GM12873 (cell line): ENCODE data around the gene DST.

Experiments
- TF ChIP-seq, protein P1 (sequence below): IDR thresholded peaks from 2 replicates; pipeline ENCODE4 v1.5.1; 2012; ENCODE audit warnings: low read depth, mild to moderate bottlenecking, moderate library complexity, low read length, control low read depth; ENCODE audit not compliant: insufficient read depth; ENCODE audit errors: missing control alignments

DST gene

DNA sequence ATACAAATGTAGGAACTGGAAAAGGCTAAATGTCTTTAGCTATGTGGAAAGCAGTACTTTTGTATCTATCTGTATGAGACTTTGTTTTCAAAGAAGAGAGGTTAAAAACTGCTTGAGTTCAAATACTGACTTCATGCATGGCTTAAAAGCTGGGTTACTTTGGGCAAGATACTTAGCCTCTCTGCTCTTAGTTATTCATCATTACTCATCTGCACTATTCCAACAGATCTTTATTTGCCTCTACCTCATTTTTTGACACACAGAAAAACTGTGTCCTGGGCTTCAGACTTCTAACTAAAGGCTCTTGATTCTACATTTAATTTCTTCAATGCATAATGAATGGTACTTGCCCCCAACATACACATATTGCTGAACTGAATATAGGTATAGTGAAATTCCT lies 114.8 kb downstream of the DST start:
- TF ChIP-seq, protein P1, sequence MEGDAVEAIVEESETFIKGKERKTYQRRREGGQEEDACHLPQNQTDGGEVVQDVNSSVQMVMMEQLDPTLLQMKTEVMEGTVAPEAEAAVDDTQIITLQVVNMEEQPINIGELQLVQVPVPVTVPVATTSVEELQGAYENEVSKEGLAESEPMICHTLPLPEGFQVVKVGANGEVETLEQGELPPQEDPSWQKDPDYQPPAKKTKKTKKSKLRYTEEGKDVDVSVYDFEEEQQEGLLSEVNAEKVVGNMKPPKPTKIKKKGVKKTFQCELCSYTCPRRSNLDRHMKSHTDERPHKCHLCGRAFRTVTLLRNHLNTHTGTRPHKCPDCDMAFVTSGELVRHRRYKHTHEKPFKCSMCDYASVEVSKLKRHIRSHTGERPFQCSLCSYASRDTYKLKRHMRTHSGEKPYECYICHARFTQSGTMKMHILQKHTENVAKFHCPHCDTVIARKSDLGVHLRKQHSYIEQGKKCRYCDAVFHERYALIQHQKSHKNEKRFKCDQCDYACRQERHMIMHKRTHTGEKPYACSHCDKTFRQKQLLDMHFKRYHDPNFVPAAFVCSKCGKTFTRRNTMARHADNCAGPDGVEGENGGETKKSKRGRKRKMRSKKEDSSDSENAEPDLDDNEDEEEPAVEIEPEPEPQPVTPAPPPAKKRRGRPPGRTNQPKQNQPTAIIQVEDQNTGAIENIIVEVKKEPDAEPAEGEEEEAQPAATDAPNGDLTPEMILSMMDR: no peak

DNA sequence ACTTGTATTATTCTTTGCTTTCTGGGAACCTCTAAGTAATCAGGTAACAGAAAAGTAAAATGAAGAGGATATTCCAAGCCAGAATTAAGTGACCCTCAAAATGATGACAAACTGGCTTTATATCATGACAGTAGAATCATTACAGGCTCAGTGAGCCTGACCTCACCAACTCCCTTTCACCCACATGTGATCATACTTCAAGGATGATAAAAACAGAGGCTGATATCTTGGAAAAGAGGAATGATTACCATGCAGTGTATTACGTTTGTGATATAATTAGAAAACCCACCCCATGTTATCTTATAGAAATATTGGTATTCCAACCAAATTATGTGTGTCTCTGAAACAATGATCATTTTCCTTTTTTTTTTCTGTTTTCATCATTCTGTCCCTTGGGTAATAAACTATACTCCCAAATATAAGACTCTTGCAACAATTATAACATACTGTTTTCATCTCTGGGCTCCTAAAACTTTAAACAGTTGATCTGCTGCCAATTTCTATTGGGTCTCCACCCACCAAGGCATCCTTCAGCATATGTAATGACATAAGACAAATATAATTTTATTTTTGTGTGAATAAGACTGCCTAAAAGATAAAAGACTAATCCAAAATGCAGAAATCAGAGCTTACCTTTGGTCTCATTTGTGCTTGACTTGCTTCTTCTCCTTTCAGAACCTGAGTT lies 115.7 kb downstream of the DST start:
- TF ChIP-seq, protein P1: no peak

DNA sequence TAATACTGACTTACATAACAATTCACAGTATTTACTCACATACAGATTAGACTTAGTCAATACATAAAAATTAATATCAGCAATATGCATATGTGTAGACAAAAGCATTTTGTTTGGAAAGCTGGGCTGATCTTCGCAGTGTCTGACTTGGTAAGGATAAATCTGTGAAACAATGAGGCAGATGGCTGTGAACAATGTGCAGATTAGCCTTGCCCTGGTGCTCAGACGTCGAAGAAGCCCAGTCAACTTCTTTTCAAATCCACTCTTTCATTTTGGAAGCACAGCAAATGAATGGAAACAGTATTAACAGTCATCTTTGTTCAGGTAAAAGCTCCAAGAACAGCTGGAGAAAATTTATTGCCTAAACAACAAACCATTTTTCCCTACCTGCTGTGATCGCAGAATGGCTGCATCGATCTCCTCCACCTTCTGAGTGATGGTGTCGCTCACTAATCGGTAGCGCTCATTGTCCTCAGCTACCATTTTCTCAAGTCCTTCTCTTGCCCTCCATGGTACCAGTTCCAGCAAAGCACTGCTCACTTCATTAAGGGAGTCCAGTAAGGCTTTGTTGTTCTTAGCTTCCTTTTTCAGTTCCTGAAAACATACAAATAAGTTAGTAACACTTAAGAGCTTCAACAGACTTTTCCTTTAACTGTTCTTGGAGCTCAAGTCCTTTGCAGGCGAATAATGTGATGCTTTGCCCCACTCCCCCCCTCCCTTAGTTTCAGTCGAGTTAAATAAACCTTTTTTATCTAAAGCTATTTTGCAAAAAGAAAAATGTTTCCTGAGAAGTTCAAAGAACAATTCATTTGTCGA lies 116.5 kb downstream of the DST start:
- TF ChIP-seq, protein P1: no peak

DNA sequence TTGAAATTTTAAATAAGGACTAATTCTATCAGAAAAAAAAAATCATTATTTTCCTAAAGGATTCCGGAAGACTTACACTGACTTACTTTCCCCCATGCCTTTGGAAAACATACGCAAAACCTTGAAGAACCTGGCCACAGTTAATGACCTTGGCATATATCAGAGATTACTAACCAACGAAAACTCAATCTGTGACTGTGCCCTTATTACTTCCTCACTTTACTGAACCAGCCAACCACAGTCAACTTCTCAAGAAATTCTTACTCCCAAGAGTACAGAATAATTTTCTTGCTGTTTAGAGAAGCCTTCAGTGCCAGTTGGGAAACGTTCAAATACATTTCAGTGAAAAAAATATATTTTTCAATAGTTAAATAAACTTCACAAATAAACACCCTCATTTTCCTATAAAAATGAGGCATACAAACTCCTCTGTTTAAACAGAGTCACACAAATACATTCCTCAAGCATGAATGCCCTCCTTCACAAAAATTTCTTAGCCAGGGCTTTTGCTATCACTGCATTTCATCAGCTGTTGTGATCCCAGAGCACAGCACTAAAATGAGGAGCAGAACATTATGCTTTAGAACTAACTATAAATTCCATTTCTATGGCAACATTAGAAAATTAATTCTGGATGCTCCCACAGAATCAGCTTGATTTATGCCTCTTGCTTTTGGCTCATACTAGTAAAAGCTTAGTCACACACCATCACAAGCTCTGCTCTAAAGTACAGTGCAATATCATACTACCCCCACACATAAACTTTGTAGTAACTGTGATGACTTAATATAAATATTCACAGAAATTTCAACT lies 117.6 kb downstream of the DST start:
- TF ChIP-seq, protein P1: no peak

DNA sequence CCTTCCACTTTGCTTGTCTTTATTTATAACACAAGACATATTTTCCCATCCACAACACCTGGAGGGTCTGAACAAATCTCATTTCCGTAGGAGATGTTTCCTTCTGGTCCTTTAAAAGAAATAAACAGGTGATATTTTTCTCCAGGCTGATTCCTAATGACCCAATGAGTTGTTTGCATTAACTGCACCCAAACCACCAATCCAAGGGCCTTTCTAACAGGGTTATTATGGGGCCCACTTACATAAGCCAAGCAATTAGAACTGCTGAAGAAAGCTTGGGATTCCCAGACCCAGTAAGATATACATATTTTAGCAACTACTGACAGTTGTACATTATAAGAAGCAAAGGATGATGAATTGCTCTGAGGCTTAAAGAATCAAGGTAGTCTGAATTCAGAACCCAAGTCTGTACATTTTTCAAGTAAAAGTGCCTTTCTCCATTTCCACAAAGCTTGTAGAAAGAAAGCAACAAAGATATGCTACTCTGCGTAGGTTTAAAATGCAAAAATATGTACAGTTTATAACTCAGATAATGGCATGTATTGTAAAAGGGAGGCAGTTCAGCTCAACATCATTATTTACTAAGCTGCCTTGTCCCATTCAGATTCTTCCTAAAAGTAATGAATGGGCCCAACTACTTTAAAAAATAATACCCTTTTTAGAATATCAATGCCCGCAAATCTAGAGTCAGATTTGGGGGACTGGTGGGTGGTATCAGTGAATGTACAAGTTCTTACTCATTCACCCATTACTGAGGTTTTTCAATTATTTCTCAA lies 120.0 kb downstream of the DST start:
- TF ChIP-seq, protein P1: no peak

DNA sequence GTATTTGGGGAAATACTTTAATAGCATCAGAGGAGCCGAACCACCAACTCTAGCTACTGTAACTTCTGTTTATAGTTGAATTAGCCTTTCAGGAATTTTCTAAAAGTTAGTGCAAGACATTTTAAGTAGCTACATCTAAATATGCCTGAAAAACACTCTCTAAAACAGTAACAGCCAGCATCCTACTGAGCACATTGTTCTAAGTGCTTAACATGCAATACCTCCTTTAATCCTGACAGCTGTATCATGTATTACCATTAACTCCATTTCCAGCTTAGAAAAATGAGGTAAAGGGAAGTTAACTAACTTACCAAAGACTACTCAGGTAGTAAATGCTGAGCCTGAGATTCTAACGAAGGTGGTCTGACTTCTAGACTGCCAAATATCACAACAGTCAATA lies 120.7 kb downstream of the DST start:
- TF ChIP-seq, protein P1: no peak

DNA sequence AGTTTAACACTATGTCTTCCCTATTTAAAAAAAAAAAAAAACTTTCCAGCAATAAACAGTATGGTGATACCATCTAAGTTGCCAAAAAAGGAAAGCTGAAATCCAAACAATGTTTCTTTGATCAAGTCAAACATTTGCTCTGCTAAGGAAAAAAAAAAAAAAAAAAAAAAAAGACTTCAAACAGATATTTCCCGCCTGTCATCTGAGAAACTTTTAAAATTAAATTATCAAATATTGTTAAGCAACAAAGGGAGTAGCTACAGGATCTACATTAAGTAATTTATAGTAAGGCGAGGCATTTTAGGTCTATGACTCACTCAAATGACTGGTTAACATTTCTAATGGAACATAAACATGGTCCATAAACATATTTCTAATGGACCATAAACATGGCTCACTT lies 121.2 kb downstream of the DST start:
- TF ChIP-seq, protein P1: no peak
